Upper lobe of right lung (tissue), 1 donor: ENCODE results near the gene BNIP5. TPM values are rescaled to one million over a fixed set of nuclear protein-coding genes. Genes with fewer than 3 reads are reported as not detected.

Source experiments
- ATAC-seq: fragments of 200-7000 bp; cut with Tn5 transposase; one replicate; pipeline ENCODE4 v1.9.1; 2020; ENCODE audit warnings: mild to moderate bottlenecking, moderate library complexity
- DNase-seq: peaks from one replicate; pipeline ENCODE4 v3.0.0-alpha.2; 2020
- H3K27ac ChIP-seq: fragments of 200-600 bp; one replicate; pipeline ENCODE4 v1.8.0; 2022
- H3K27me3 ChIP-seq: fragments of 200-600 bp; one replicate; pipeline ENCODE4 v1.8.0; 2022; ENCODE audit warnings: mild to moderate bottlenecking
- H3K36me3 ChIP-seq: fragments of 200-600 bp; one replicate; pipeline ENCODE4 v1.8.0; 2022
- H3K4me1 ChIP-seq: fragments of 200-600 bp; one replicate; pipeline ENCODE4 v1.8.0; 2022
- H3K4me3 ChIP-seq: fragments of 200-600 bp; one replicate; pipeline ENCODE4 v1.8.0; 2022; ENCODE audit warnings: mild to moderate bottlenecking
- H3K9me3 ChIP-seq: fragments of 200-600 bp; one replicate; pipeline ENCODE4 v1.8.0; 2022
- intact Hi-C: fragments of 100-400 bp; cut with DNase I; formaldehyde crosslinking; loops from one replicate; pipeline ENCODE4 v1.11.0; 2022
- total RNA-seq: library from RNA; stranded (reverse); fragmentation: NEBNext Ultra II Directional; extraction: Animal tissue kit (Norgen Biotek cat#: 25700); gene quantifications from one replicate; pipeline ENCODE4 v1.2.1, GENCODE V29; 2021
- TF ChIP-seq, protein P1 (sequence below): fragments of 200-600 bp; IDR thresholded peaks from one replicate; pipeline ENCODE4 v1.8.0; 2022; ENCODE audit warnings: antibody characterized with exemption
- donor health status: DM: no; HTN: yes; CAD: no; lungs with severe emphysema.

Gene BNIP5
- total RNA-seq, 1 donor from 2014 or later, result not detected

- ATAC-seq (peak; percentile 58), DNase-seq (peak; percentile 65)
- intact Hi-C loops, result no loop called here
Measured at GRCh38 chr6:36350681-36351571, 14.2 kb upstream of the BNIP5 start.

DNA sequence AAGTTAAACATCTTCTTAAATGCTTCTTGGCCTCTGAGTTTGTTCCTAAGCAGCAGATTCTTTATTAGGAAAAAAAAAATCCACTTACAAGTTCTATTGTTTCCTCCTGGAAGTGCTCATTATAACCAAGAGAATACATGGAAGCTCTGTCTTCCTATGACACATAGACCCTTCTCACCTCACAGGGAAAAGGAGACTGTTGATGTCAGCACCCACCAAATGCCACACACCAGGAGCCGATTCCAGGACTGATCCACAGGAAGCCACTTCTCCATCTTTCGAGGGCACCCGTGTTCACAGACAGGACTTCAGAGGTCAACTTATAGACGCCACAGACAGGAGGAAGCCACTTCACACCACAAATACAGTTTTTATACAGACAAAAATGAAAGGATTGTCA lies 13.4 kb upstream of the BNIP5 start:
- H3K27ac ChIP-seq, result peak overlapping the region; percentile 55
- H3K4me1 ChIP-seq, result no peaks in the 10 kb centered on the region
- TF ChIP-seq, protein P1, sequence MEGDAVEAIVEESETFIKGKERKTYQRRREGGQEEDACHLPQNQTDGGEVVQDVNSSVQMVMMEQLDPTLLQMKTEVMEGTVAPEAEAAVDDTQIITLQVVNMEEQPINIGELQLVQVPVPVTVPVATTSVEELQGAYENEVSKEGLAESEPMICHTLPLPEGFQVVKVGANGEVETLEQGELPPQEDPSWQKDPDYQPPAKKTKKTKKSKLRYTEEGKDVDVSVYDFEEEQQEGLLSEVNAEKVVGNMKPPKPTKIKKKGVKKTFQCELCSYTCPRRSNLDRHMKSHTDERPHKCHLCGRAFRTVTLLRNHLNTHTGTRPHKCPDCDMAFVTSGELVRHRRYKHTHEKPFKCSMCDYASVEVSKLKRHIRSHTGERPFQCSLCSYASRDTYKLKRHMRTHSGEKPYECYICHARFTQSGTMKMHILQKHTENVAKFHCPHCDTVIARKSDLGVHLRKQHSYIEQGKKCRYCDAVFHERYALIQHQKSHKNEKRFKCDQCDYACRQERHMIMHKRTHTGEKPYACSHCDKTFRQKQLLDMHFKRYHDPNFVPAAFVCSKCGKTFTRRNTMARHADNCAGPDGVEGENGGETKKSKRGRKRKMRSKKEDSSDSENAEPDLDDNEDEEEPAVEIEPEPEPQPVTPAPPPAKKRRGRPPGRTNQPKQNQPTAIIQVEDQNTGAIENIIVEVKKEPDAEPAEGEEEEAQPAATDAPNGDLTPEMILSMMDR, result no peak
- intact Hi-C loops, result no loop called here
- H3K4me3 ChIP-seq, result no peak overlapping the region
- ATAC-seq (no peak), DNase-seq (peak; percentile 7)
- H3K27me3 ChIP-seq, result no peaks in the 10 kb centered on the region
- no peaks in the 10 kb centered on the region for H3K36me3 ChIP-seq
- H3K9me3 ChIP-seq, result no peaks in the 10 kb centered on the region

More at GRCh38 chr6:36350681-36351571, 14.2 kb upstream of the BNIP5 start:
- H3K36me3 ChIP-seq, result no peaks in the 10 kb centered on the region
- H3K27me3 ChIP-seq, result no peaks in the 10 kb centered on the region
- no peak overlapping the region for H3K4me3 ChIP-seq
- peak overlapping the region; percentile 55 for H3K27ac ChIP-seq
- no peaks in the 10 kb centered on the region for H3K4me1 ChIP-seq
- TF ChIP-seq, protein P1, result no peak
- no peaks in the 10 kb centered on the region for H3K9me3 ChIP-seq

DNA sequence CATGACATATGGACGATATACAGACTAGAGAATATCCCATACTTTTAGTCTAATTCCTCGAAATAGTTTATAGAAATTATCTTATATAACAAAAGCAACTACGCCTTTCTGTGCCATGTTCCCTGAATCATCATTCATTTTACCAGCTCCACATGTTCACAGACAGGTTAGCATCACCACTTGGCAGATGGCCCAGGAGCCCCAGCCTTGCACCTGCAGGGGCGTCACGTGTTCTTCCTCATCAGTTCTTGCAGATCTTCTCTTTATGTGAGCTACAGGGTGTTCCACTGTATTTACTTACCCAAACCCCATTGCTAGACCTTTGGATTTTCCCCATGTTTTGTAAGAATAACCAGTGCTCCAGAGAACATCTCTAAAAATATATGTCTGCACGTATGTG lies 12.6 kb upstream of the BNIP5 start:
- ATAC-seq (no peak), DNase-seq (no peak)
- TF ChIP-seq, protein P1, result no peak
- Histone ChIP-seq H3K4me3 (no peak overlapping the region), H3K36me3 (no peaks in the 10 kb centered on the region), H3K27me3 (no peaks in the 10 kb centered on the region), H3K4me1 (no peaks in the 10 kb centered on the region), H3K27ac (no peak overlapping the region), H3K9me3 (no peaks in the 10 kb centered on the region)
- intact Hi-C loops, result no loop called here

DNA sequence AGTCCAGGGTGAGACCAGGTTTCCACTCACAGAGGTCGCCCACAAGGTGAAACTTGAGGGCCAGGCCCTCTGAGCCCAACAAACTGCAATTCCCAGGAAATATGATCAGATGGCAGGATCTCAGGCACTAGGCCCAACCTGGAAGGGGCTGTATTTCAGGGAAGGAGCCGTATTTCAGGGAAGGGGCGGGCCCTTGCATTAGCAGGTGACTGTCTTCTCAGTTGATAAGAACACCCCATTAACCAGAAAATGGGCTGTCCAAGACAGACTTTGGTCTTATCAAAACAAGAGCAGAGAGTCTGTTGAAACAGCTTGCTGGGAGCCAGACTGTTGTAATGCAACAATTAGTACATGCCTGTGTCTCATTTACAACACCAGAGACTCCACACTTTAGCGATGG lies 10.9 kb upstream of the BNIP5 start:
- intact Hi-C loops, result no loop called here
- TF ChIP-seq, protein P1, result no peak
- no peaks in the 10 kb centered on the region for H3K4me1 ChIP-seq
- ATAC-seq (no peak), DNase-seq (no peak)
- no peaks in the 10 kb centered on the region for H3K36me3 ChIP-seq
- H3K27ac ChIP-seq, result no peak overlapping the region
- no peak overlapping the region for H3K4me3 ChIP-seq
- no peaks in the 10 kb centered on the region for H3K27me3 ChIP-seq
- no peaks in the 10 kb centered on the region for H3K9me3 ChIP-seq

- Histone ChIP-seq H3K9me3 (no peaks in the 10 kb centered on the region), H3K27ac (no peak overlapping the region), H3K4me1 (no peaks in the 10 kb centered on the region), H3K4me3 (no peak overlapping the region), H3K27me3 (no peaks in the 10 kb centered on the region), H3K36me3 (no peaks in the 10 kb centered on the region)
- ATAC-seq, result no peak
- intact Hi-C loops, result no loop called here
- no peak for DNase-seq
- TF ChIP-seq, protein P1, result no peak
Measured at GRCh38 chr6:36346486-36347273, 10.0 kb upstream of the BNIP5 start.
